Calu3 (cell line): ENCODE data around the gene SLC6A9. TPM values are rescaled to one million over a fixed set of nuclear protein-coding genes. Genes with fewer than 3 reads are reported as not detected.

ENCODE experiments used
- BruUV-seq: library from RNA; stranded (reverse); fragments of 400-500 nt; replicated peaks from 2 replicates; lab custom pipeline; 2021; lab: Mats Ljungman, UMichigan
- CTCF ChIA-PET: fragments of 300-600 bp; sonication (Branson Sonifier 250); formaldehyde crosslinking; loops from one replicate; lab custom pipeline; 2022; ENCODE audit warnings: antibody characterized with exemption; lab: Charles Lee
- DNase-seq: peaks from one replicate; pipeline ENCODE4 v3.0.0; 2022
- H3K27ac Mint-ChIP-seq: one replicate; pipeline ENCODE4 v1.8.0; 2022; ENCODE audit warnings: mixed read lengths; ENCODE audit not compliant: unreplicated experiment
- H3K27me3 Mint-ChIP-seq: one replicate; pipeline ENCODE4 v1.8.0; 2022; ENCODE audit warnings: mixed read lengths; ENCODE audit not compliant: unreplicated experiment
- H3K36me3 Mint-ChIP-seq: one replicate; pipeline ENCODE4 v1.8.0; 2022; ENCODE audit warnings: mild to moderate bottlenecking, moderate library complexity, mixed read lengths; ENCODE audit not compliant: insufficient read depth, unreplicated experiment
- H3K4me1 Mint-ChIP-seq: one replicate; pipeline ENCODE4 v1.8.0; 2022; ENCODE audit warnings: mild to moderate bottlenecking, low read depth, mixed read lengths; ENCODE audit not compliant: unreplicated experiment
- H3K4me3 Mint-ChIP-seq: one replicate; pipeline ENCODE4 v1.8.0; 2022; ENCODE audit warnings: mild to moderate bottlenecking, low read depth, moderate library complexity, mixed read lengths; ENCODE audit not compliant: unreplicated experiment
- H3K9me3 Mint-ChIP-seq: one replicate; pipeline ENCODE4 v1.8.0; 2022; ENCODE audit warnings: low read depth, mixed read lengths; ENCODE audit not compliant: unreplicated experiment
- CTCF ChIP-seq: fragments of 200-600 bp; IDR thresholded peaks from one replicate; pipeline ENCODE4 v1.8.0; 2022; ENCODE audit warnings: antibody characterized with exemption; ENCODE audit not compliant: unreplicated experiment
- intact Hi-C: fragments of 100-400 bp; cut with micrococcal nuclease; formaldehyde crosslinking; loops from one replicate; pipeline ENCODE4 v1.10.0; 2022; ENCODE audit not compliant: unreplicated experiment
- total RNA-seq: library from RNA; stranded (reverse); gene quantifications from 2 replicates; pipeline ENCODE4 v1.2.3, GENCODE V29; 2022

Gene SLC6A9
- total RNA-seq, 1 experiment from 2014 or later: 18.2 TPM

DNA sequence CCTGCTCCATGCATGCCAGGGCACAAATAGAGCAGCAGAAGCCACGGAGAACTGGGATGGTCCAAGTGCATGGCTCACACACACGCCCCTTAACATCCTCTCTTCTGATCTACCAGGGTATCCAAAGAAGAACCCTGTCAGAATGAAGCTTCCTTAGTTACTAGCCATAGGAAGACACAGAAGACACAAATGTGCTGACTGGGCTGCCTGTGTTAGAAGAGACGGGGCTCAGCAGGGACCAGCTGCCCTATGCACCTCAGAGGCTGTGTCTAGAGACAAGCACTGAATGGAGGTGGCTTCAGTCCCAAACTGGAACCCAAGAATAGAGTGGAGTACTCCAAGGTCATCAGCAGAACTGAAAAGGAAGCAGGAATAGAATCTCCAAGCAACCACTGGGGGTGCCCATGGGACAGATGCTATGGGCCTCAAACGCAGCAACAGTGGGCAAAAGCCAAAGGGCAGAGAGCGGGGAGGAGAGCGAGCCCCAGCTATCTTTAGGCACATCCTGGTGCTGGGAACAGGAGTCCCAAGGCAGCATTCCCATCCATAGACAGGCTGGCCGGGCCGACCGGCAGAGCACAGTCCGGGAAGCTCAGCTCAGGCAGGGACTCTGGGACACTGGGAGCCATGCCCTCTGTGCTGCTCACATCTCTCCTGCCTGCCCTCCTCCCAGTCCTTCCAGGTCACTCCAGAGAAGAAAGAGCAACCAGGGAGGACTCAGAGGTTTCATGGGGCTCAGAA is 9.5 kb downstream of the SLC6A9 start:
- intact Hi-C loops: no loop called here
- H3K4me1 Mint-ChIP-seq: peaks cover 13% of the 10 kb centered on the region
- BruUV-seq: no TSS peak
- H3K9me3 Mint-ChIP-seq: no peaks in the 10 kb centered on the region
- no peak for DNase-seq
- TF ChIP-seq CTCF: no peak
- H3K4me3 Mint-ChIP-seq: no peak overlapping the region
- no peaks in the 10 kb centered on the region for H3K27me3 Mint-ChIP-seq
- peaks cover 18% of the 10 kb centered on the region for H3K36me3 Mint-ChIP-seq
- H3K27ac Mint-ChIP-seq: no peak overlapping the region
- CTCF ChIA-PET: interaction anchor here (1.0 kb wide), 1 partner anchor 9 kb away, joined by 3 read pairs; the partner anchor contains the start of gene SLC6A9

DNA sequence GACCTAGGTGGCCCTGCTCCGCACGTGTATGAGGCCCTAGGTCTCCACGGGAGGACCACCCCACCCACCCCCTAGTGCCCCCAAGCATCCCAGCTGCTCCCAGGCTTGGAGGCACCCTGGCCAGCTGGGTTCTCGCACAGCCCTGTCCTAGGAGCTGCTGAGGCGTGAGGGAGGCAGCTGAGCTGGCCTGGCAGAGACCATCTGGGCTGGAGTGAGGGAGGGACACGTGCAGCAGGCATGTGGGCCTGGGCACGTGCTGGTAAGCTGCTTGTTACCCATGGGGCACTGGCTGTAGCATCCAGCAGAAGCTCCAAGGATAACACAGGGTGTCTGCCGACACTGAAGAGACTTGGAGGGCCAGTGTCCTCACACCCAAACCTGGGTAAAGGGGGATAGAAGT is 10.1 kb downstream of the SLC6A9 start:
- no peak overlapping the region for H3K4me3 Mint-ChIP-seq
- no peak for TF ChIP-seq CTCF
- no peaks in the 10 kb centered on the region for H3K9me3 Mint-ChIP-seq
- H3K27ac Mint-ChIP-seq: no peak overlapping the region
- CTCF ChIA-PET: interaction anchor here (1.0 kb wide), 1 partner anchor 10 kb away, joined by 3 read pairs; the partner anchor contains the start of gene SLC6A9
- peaks cover 13% of the 10 kb centered on the region for H3K4me1 Mint-ChIP-seq
- no peaks in the 10 kb centered on the region for H3K27me3 Mint-ChIP-seq
- peaks cover 18% of the 10 kb centered on the region for H3K36me3 Mint-ChIP-seq
- no peak for DNase-seq
- intact Hi-C loops: no loop called here
- no TSS peak for BruUV-seq

- intact Hi-C loops: no loop called here
- CTCF ChIA-PET: interaction anchor here (1.0 kb wide), 1 partner anchor 10 kb away, joined by 3 read pairs; the partner anchor contains the start of gene SLC6A9
- no peak overlapping the region for H3K27ac Mint-ChIP-seq
These were observed 10.8 kb downstream of the SLC6A9 start for GRCh38 chr1:44020464-44020863.

GRCh38 chr1:44019466-44019948 is 11.8 kb downstream of the SLC6A9 start:
- no peak for DNase-seq
- H3K27me3 Mint-ChIP-seq: no peaks in the 10 kb centered on the region
- intact Hi-C loops: no loop called here
- H3K4me3 Mint-ChIP-seq: no peak overlapping the region
- peaks cover 11% of the 10 kb centered on the region for H3K36me3 Mint-ChIP-seq
- BruUV-seq: no TSS peak
- H3K4me1 Mint-ChIP-seq: peaks cover 3% of the 10 kb centered on the region
- no peak for TF ChIP-seq CTCF
- H3K27ac Mint-ChIP-seq: no peak overlapping the region
- no peaks in the 10 kb centered on the region for H3K9me3 Mint-ChIP-seq
- CTCF ChIA-PET: no interaction called here

More at GRCh38 chr1:44020464-44020863, 10.8 kb downstream of the SLC6A9 start:
- TF ChIP-seq CTCF: no peak
- no peaks in the 10 kb centered on the region for H3K27me3 Mint-ChIP-seq
- DNase-seq: no peak
- peaks cover 13% of the 10 kb centered on the region for H3K4me1 Mint-ChIP-seq
- H3K36me3 Mint-ChIP-seq: peaks cover 18% of the 10 kb centered on the region
- H3K4me3 Mint-ChIP-seq: no peak overlapping the region
- H3K9me3 Mint-ChIP-seq: no peaks in the 10 kb centered on the region
- BruUV-seq: no TSS peak
